GM21717 (cell line): ENCODE data around the gene OR2F1.

ENCODE experiments used
- ATAC-seq: cut with Tn5 transposase; IDR thresholded peaks from one replicate; pipeline ENCODE4 v1.9.1; 2021; ENCODE audit warnings: mild to moderate bottlenecking, moderate library complexity; ENCODE audit not compliant: unreplicated experiment

Gene OR2F1

GRCh38 chr7:143954544-143954943, at the start of gene OR2F1:
Gene OR2F1, plus strand, starts transcription at chr7:143954844. Its CDS starts 5,127 bp downstream, at chr7:143959971.
- no peak for ATAC-seq

- no peak for ATAC-seq
Observed at GRCh38 chr7:143905509-143905908, 49.1 kb upstream of the OR2F1 start.

- no peak for ATAC-seq
Observed at GRCh38 chr7:143906151-143906550, 48.5 kb upstream of the OR2F1 start.

DNA sequence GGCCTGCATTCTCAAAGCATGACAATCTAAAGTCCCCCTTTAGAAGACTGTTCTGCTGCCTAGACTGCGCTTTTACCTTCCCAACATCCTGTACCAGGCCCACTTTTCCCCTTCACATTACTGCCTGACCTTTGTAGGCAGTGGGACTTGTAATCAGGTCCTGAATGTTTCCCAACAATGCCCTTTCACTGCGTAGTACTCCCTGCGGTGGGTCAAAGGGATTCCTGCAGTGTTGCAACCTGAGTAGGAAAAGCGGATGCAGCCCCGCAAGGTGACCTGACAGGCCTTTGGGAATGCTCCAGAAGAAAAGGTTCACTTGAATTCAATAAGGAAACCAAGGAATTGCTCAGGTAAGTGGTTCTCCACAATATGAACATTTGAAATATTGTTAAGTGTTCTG, 47.7 kb upstream of the OR2F1 start:
- ATAC-seq, result no peak

DNA sequence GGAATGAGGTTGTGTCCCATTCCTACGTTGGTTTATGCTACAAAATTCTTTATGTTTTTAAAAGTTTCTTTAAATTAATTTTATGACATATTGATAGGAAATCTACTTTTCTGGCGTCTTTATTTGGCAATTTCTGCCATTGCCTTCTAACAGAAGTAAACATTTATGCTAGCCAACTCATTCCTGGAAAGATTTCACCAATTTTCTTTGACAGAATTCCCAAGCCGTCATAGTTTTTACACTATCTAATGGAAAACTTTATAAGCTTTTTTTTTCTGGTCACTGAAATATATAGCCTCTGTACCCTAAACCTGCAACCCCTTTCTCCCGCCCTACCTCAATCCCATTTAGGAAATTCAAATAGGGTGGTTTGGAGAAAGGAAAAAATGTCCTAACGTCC, 46.5 kb upstream of the OR2F1 start:
- ATAC-seq, result no peak

GRCh38 chr7:143909863-143910262, 44.8 kb upstream of the OR2F1 start:
- ATAC-seq, result no peak

DNA sequence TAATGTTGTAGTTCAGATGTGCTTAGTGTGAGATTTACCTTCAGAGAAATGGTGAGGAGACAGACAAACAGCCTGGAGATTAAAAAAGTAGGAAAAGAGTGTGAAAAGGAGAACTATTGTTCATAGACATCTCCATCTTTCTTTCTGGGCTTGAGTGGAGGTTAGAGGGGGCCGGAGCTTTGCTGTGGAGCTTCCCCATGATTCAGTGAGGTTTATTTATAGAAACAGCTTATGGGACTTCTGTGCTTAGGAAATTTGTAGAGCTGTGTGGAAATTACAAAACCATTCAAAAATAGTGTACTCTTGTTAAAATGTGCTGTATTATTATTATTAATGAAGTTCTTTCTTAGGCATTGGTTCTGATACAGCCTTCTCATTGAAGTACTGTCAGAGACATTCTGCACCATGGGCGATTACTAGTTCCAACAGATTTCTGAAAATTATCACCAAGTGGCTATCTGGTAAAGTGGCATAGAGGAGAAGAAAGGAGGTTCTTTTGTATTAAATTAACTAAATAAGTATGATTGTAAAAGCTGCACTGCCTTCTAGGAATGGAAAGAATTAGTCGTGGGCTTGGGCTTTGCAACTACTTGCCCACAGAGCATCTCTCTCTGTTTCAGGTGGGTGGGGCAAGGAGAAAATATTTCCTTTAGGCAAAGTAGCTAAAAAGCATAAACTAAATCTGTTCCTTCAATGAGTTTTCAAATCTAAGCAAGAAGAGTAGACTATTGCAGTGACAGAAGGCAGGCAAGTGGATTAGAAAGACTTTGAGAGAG, 44.0 kb upstream of the OR2F1 start:
- no peak for ATAC-seq

DNA sequence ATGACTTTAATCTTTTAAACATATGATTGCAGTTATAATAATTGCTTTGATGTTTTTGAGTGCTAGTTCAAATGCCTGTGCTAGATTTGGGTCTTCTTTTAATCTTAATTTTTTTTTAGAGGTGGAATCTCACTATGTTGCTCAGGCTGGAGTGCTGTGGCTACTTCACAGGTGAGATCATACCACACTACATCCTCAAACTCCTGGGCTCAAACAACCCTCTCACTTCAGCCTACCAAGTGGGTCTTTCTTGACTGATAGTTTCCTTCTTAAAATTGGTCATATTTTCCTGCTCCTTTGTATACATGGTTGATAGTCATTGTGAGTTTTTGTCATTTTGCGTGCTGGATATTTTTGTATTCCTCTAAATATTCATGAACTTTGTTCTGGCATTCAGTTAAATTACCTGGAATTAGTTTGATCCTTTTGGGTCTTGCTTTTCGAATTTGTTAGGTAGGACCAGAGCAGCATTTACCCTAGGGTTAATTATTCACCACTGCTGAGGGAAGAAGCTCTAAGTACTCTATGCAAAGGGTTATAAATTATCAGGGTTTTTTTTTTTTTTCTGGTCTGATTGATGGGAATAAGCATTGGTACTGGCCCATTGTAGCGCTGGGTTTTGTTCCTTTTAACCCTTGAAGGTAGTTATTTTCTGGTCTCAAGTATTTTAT, 40.6 kb upstream of the OR2F1 start:
- no peak for ATAC-seq

GRCh38 chr7:143914938-143915652, 39.5 kb upstream of the OR2F1 start:
- ATAC-seq, result no peak

GRCh38 chr7:143924851-143925250, 29.8 kb upstream of the OR2F1 start:
- no peak for ATAC-seq

DNA sequence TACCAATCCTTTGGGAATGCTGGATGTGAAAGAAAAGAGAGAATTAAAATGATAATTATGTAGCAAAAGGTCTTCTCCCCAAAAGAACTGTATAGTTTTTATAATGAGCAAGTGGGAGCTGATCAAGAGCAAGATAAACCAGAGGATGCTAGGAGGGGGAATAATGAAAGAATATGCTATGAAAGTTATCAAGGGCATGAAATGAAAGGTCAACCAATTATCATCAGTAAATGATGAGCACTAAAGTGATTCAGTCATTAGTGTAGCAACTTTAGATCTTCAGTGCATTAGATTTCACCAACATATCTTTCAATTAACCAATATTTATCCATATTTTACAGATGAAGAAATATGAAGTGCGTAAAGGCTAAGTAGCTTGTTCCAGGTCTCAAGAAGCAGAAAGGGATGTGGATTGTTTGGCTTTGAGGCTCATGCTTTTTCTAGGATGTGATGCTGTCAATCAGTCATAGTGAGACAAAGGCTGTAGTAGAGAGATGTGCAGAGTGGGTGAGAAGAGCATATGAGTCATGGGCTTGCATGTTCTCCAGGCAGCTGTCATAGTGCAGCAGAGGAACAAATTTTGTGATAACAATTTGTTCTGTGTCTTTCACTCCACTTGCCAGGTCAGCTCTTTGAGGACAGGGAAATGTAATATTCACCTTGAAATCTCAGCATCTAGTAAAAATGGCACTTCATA, 25.3 kb upstream of the OR2F1 start:
- ATAC-seq, result peak; percentile 75

DNA sequence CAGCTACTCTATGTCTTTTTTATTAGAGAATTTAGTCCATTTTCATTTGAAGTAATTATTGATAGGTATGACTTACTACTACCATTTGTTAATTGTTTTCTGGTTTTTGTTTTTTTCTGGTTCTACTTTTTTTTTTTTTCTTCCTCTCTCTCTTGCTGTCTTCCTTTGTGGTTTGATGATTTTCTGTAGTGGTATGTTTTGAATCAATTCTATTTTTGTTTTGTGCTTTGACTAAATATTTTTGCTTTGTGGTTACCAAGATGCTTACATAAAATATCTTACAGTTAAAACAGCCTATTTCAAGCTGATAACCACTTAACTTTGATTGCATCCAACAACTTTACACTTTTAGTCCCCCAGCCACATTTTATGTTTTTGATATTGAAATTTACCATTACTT, 22.9 kb upstream of the OR2F1 start:
- ATAC-seq, result no peak

- no peak for ATAC-seq
Observed at GRCh38 chr7:143934526-143935325, 19.9 kb upstream of the OR2F1 start, which contains the start of gene OR2F2. Gene OR2F2, plus strand, starts transcription at chr7:143935233. Its CDS starts 0 bp downstream, at chr7:143935233.

- no peak for ATAC-seq
Observed at GRCh38 chr7:143936087-143937009, 18.3 kb upstream of the OR2F1 start.

- ATAC-seq, result no peak
Observed at GRCh38 chr7:143938379-143939243, 16.0 kb upstream of the OR2F1 start.

DNA sequence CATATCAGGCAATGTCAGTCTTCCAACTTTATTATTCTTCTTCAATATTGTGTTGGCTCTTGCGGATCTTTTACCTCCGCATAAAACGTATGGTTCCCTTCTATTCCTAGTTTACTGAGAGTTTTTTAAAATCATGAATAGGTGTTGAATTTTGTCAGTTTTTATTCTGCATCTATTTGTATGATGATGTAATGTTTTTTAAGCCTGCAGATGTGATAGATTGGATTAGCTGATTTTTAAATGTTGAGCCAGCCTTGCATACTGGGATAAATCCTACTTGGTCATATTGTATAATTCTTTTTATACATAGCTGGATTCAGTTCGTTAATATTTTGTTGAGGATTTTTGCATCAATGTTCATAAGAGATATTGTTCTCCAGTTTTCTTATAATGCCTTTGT, 9.2 kb upstream of the OR2F1 start:
- ATAC-seq, result no peak

DNA sequence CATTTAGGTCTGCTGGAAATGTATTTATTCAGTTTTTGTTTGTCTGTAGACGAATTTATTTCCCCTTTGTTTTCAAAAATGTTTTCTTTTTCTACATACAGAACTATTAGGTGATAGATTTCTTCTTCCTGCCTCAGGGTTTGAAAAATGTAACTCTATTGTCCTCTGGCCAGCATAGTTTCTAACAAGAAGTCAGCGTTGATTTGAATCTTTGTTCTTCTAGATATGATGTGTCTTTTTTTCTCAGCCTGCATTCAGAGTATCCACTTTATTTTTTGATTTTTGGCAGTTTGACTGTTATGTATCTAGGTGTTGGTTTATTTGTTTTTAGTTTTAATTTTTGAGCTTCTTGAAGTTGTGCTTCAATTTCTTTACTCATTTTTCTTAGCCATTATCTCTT, 7.5 kb upstream of the OR2F1 start:
- ATAC-seq, result no peak

- no peak for ATAC-seq
Observed at GRCh38 chr7:143948733-143949132, 5.9 kb upstream of the OR2F1 start.
